Stimulated activated CD4-positive, alpha-beta T cell treated with anti-CD3 and anti-CD28 coated beads, Interleukin-4, amount 100 ng/mL, for 48 hours (primary cell): ENCODE results near the gene HSF2.
"Not testable (repeated sequence)": the region's sequence is repeated elsewhere in the genome, so short reads cannot be mapped to it uniquely, and the experiment has no call there.

Experiments used
- DNase-seq, 2 donors: peaks; one replicate each; pipeline ENCODE4 v3.0.0-alpha.2; 2020; ENCODE audit warnings: low read depth in 2 of 2

The HSF2 gene

DNA sequence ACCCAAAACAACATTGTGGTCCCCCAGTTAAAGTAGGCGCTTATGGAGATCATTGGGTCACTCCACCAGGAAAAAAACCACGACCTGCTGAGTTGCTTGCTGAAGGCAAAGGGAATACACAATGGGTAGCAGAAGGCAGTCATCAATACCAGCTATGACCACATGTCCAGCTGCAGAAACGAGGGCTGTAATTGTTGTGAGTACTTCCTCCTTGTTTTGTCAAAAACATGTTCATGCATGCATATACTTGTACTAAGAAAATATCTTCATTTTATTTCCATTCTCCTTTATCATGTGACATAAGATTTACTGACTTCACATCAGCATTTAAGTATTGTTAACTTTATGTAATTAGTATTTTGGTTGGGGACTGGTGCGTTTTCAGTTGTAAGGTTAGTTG lies 55.2 kb downstream of the HSF2 start:
- no peak for DNase-seq

DNA sequence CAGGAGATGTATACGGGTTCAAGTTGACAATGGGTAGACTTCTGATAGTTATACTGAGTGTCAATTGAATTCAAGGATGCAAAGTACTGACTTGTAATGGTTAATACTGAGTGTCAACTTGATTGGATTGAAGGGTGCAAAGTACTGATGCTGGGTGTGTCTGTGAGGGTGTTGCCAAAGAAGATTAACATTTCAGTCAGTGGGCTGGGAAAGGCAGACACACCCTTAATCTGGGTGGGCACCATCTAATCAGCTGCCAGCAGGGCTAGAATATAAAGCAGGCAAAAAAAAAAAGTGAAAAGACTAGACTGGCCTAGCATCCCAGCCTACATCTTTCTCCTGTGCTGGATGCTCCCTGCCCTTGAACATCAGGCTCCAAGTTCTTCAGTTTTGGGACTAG lies 55.7 kb downstream of the HSF2 start:
- not testable (repeated sequence) for DNase-seq

DNA sequence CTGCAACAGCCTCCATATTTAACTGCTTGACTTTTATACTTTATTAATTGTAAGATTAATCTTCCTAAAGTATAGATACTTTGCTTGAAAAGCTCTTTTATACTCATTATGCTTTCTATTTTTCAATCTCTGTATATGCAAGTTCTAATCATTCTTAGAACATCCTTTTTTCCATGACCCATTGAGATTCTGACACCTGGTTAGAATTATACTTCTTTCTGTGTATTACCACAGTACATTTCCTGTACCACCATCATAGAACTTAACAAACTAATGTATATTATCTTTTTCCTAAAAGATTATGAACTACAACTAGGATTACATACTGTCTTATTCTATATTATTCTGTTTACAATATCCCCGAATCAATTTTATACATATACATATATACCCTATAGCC lies 58.6 kb downstream of the HSF2 start:
- no peak for DNase-seq

DNA sequence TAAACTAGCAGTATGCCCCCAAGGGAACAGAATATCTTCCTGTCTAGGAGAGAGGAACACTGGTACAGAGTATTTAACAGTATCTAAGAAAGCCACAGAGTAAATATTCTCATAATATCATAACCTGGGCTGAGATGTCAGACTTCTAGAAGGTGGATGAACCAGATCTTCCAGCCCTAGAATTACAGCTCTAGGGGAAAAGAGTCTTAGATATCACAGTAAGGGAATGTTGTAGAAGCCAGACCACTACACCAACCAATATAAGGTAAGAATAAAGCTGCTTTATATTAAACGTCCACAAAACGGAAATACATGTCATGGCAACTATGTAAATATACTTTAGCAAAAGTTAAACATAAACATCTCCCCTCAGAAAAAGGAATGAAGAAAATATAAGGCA lies 59.8 kb downstream of the HSF2 start:
- DNase-seq = no peak

DNA sequence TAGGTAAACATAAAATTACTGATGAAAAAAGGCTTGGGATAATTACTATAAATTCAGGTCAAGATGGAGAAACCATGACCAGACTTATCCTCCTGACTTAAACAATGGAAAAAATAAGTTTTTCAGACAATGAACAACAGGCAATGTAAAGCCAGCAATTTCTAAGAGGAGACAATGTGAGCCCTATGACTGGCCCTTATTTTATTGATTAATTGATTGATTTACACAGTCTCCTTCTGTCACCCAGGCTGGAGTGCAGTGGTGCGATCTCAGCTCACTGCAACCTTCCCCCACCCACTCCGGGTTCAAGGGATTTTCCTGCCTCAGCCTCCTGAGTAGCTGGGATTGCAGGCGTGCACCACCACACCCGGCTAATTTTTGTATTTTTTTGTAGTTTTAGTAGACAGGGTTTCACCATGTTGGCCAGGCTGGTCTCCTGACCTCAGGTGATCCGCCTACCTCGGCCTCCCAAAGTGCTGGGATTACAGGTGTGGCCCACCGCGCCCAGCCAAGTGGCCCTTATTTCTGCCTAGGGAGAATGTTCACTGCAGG lies 60.5 kb downstream of the HSF2 start:
- DNase-seq = not testable (repeated sequence)

DNA sequence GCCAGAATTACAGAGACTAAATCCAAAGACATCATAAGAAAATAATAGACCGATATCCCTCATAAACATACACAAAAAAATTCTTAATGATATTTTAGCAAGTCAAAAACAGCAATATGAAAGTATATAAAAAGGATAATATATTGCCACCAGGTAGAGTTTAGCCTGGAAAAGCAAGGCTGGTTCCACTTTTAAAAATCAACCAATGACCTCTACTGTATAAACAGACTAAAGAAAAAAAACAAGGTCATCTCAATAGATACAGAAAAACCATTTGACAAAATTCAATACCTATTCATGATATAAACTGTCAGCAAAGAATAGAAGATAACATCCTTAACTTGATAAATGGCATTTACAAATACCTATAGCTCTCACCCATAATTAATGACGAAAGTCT lies 62.4 kb downstream of the HSF2 start:
- DNase-seq = no peak

DNA sequence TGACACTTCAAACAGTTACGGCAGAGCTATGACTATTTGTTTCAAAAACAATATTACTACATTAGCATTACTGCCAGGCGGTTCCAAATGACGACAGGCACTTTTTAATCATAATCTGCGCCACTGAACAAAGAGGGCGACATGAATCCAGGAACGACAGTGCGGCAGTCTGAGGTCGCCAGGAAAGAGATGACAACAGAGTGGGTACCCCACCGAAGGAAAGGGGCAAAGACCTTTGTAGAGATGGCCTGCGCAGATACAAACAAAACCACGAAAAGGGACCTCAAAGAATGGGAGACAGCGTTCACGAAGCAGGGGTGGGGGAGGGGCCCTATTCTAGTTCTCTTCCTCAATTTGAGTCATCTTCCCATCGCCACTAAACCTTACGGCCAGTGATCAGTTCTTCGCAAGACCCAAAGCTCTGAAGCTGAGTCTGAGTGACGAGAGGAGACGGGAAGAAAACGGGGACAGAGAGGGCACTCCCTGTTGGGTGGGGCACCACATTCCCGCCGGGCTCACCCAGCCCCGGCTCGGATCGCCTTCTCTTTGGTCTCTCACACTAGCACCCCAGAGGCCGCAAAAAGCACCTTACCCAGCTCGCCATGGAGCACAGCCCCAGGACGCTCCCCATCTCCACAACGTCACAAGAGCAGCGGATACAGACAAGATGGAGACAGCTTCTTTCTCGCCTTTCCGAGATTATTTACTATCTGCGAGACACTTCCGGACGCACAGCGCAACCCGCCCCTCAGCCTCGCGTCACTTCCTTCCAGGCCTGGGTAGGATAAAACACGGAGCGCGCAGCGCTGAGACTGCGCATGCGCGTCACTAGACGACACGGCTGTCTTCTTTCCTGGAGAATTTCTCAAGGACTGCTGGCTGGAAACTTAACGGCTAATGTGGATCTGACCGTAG lies 71.9 kb downstream of the HSF2 start, which contains the start of gene SERINC1:
TSS of gene SERINC1 (minus strand) at position 701 of the 915 bp plus-strand sequence. CDS start at position 631, 70 bp downstream.
- DNase-seq = peak; percentile 77 to 89

DNA sequence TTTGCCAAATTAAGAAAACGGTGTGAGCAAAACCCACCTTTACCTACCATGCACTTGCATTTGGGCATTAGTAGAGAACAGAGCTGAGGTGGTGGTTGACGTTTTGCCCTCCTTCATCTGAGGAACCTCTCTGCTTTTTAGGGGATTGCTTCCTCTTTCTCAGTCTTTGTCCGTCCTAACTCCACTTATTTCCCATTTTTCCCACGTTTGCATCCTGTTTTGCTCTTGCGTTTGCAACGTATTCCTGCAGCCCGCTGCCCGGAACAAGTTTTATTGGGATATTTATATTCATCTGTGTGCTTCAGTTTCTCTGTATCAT lies 72.5 kb downstream of the HSF2 start:
- DNase-seq = no peak

DNA sequence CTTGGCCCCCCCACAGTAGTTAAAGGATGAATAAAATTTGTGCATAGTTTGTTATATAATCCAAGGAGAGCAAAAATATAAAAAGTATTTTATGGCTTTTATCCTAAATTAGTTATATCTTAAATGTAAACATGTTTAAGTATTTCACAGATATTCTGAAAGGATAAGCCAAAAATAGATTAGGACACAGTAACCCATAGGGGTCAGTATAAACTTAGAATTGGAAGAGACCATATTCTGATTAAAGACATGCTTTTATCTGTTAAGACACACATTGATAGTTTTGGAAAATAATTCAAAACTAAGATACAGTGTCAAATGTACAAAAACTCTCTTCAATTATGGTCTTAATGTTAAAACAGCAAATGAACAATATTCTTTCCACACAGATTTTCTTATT lies 76.7 kb downstream of the HSF2 start:
- no peak for DNase-seq

DNA sequence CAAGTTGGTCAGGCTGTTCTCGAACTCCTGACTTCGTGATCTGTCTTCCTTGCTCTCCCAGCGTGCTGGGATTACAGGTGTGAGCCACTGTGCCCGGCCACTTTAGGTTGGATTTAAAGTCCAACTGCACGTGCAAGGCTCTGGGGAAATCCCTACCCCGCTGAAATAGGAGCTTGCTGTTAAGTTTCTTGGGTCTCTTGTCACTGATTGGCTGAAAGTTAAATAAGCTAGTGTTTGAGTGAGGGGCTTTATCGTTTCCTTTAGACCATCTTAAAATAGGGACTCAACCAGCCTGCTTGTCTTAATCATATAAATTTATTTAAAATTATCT lies 83.3 kb downstream of the HSF2 start:
- no peak for DNase-seq
